Activated CD4-positive, alpha-beta memory T cell treated with anti-CD3 and anti-CD28 coated beads, Interleukin-2, amount 10 ng/mL, durations not matched to agents 7 days and 5 days (primary cell): ENCODE measurements around the gene CSMD2. TPM values are rescaled to one million over a fixed set of nuclear protein-coding genes. Genes with fewer than 3 reads are reported as not detected.

ENCODE experiments used
- CTCF ChIA-PET: fragments of 350-600 bp; sonication (Branson Sonifier 250); formaldehyde crosslinking; loops from one replicate; lab custom pipeline; 2021; ENCODE audit warnings: antibody characterized with exemption, inconsistent platforms; lab: Charles Lee
- POLR2A ChIA-PET: fragments of 350-600 bp; sonication (Branson Sonifier 250); formaldehyde crosslinking; loops from one replicate; lab custom pipeline; 2021; ENCODE audit warnings: antibody characterized with exemption; lab: Charles Lee
- DNase-seq: peaks from one replicate; pipeline ENCODE4 v3.0.0-alpha.2; 2020
- H3K27ac Mint-ChIP-seq: one replicate; pipeline ENCODE4 v1.8.0; 2021; ENCODE audit warnings: mild to moderate bottlenecking, mixed read lengths
- H3K27me3 Mint-ChIP-seq: one replicate; pipeline ENCODE4 v1.8.0; 2021; ENCODE audit warnings: mixed read lengths
- H3K36me3 Mint-ChIP-seq: one replicate; pipeline ENCODE4 v1.8.0; 2021; ENCODE audit warnings: low read depth, mixed read lengths
- H3K4me1 Mint-ChIP-seq: one replicate; pipeline ENCODE4 v1.8.0; 2021; ENCODE audit warnings: mixed read lengths
- H3K4me3 Mint-ChIP-seq: one replicate; pipeline ENCODE4 v1.8.0; 2021; ENCODE audit warnings: mild to moderate bottlenecking, mixed read lengths
- H3K9me3 Mint-ChIP-seq: one replicate; pipeline ENCODE4 v1.8.0; 2021; ENCODE audit warnings: mixed read lengths
- total RNA-seq, 2 experiments: library from RNA; stranded (reverse); gene quantifications; one replicate each; pipeline ENCODE4 v1.2.3, GENCODE V29; 2021

Gene CSMD2
- total RNA-seq, 2 experiments from 2014 or later = not detected

DNA sequence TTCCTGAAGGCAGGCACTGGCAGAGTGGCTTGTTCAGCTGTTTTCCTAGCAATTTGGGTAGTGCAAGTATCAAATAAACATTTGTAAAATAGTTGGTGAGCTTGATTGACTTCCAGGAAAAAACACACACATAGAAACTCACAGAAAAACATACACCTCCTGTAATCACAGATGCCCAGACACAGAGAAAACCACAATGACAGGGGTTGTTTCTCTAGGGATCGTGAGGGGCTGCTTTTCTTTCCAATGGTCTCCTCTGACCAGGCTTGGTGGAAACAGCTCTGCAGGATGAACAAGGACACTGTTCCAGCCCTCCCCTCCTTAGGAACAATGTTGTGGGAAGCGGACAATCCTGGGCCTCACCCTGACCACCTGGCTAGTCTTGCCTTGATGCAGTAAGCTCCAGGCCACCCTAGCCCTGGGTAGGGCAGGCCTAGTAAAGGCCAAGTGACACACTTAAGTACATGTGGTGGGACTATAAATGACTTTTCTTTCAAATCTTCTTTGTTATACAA lies 443.7 kb downstream of the CSMD2 start:
- no peak overlapping the region for H3K27ac Mint-ChIP-seq
- POLR2A ChIA-PET = no interaction called here
- H3K9me3 Mint-ChIP-seq = no peaks in the 10 kb centered on the region
- H3K27me3 Mint-ChIP-seq = no peaks in the 10 kb centered on the region
- no peak for DNase-seq
- CTCF ChIA-PET = interaction anchor here (0.9 kb wide), 1 partner anchor 88 kb away, joined by 3 read pairs; no protein-coding TSS in a partner anchor
- no peak overlapping the region for H3K4me3 Mint-ChIP-seq
- H3K4me1 Mint-ChIP-seq = no peaks in the 10 kb centered on the region
- H3K36me3 Mint-ChIP-seq = no peaks in the 10 kb centered on the region

DNA sequence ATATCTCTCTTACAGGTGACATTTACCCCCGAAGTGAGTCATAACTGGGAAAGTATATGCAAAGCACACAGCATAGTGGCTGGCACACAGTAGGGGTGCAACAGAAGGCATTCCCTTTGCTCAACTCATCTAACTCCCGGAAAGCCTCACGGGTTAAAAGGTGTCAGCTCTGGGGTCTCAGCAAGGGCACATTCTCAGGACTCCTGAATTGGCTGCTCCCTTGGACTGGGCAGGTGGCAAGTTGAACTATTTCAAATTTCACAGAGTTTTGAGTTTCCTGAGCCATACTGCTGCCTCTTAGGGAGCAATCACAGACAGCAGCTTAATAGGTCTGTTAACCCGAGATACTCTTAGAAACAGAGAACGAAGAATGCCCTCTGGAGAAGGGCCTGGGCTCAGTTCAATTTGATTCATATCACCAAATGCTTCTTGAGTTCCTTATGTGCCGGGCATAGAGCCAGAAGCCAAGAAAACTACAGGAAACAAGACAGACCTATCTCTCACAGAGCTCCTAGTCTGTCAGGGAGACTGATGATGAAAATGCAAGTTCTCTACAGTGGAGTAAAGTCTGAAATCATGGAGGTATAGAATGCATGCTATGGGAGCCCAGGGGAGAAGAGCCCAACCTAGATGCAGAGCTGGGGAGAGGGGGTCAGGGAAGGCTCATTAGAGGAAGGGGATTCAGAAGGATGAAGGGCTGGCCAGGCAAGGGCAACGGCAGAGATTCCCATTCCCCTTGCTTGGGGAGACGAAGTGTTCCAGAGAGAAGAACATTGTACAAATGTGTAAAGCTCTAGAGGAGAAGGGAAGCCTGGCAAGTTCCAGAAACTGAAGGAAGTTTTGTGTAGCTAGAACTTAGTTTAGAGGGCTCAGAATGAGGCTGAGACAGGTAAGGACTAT lies 445.0 kb downstream of the CSMD2 start:
- H3K27me3 Mint-ChIP-seq = no peaks in the 10 kb centered on the region
- no peaks in the 10 kb centered on the region for H3K36me3 Mint-ChIP-seq
- ChIA-PET POLR2A (no interaction called here), CTCF (no interaction called here)
- no peaks in the 10 kb centered on the region for H3K4me1 Mint-ChIP-seq
- no peaks in the 10 kb centered on the region for H3K9me3 Mint-ChIP-seq
- no peak overlapping the region for H3K4me3 Mint-ChIP-seq
- no peak overlapping the region for H3K27ac Mint-ChIP-seq
- DNase-seq = no peak

DNA sequence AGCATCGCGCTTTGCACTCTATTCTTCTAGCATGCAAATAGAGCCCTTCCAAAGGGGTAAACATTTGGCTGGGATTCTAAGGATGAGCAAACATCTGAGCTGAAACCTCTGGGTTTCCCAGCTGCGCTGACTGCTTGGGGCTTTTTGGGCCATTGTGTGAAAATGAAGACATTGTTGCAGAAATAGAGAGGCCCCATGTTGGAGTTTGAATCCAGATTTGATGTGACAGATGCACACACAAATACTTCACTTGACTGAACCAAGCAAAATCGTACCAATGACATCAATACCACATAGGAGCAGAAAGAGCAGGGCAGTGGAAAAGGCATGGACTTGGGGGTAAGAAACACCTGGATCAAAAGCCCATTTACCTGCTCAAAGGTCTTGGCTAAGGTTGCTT lies 445.7 kb downstream of the CSMD2 start:
- H3K4me1 Mint-ChIP-seq = no peaks in the 10 kb centered on the region
- ChIA-PET POLR2A (no interaction called here), CTCF (no interaction called here)
- DNase-seq = no peak
- no peak overlapping the region for H3K4me3 Mint-ChIP-seq
- H3K27me3 Mint-ChIP-seq = no peaks in the 10 kb centered on the region
- H3K36me3 Mint-ChIP-seq = no peaks in the 10 kb centered on the region
- H3K9me3 Mint-ChIP-seq = no peaks in the 10 kb centered on the region
- H3K27ac Mint-ChIP-seq = no peak overlapping the region

DNA sequence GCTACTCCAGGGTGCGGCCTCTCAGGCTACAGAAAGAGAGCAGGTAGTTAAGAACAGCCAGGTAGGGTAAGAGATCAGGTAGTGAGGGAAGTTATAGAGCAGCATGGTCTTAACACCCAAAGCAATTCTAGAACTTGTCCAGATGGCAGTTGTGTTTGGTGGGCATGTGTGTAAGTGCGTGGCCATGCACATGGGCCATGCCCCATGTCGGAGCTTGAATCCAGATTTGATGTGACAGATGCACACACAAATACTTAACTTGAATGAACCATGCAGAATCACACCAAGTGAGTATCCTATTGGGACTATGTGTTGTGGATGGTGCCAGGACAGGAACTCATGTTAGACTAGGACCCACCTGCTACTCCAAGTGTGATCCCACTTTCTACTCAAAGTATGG lies 446.8 kb downstream of the CSMD2 start:
- H3K4me3 Mint-ChIP-seq = no peak overlapping the region

DNA sequence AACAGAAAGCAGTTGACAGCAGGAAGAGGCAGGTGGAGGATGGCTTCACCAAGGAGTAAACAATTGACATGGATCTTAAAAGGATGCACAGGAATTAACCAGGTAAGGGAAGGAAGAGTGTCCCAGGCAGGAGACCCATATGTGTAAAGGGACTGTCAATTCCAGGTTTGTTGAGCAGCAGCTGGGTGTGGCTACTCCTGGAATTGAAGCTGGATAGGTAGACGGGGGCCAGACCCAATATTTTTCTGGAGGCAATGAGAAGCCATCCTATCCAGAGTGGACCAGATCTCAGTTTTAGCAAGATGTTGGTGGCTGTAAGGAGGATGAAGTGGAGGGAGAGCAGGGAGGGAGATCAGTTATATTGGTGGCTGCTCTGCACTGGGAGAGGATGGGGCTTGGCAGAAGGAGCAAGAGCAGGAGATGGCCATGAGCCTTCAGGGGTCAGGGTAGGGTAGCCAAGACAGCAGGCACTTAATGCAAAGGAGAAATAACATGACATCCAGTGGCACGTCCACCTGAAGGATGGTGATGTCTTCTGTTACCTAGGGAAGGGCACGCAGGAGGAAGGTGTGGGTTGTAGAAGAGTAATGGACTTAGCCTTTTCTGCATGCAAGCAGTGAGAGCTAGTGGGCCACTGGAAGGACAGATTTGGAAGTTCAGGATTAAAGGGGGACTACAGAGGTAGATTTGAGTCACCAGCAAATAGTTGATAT lies 447.9 kb downstream of the CSMD2 start:
- no peak for DNase-seq
- no peaks in the 10 kb centered on the region for H3K27me3 Mint-ChIP-seq
- H3K4me3 Mint-ChIP-seq = no peak overlapping the region
- no peaks in the 10 kb centered on the region for H3K9me3 Mint-ChIP-seq
- no peak overlapping the region for H3K27ac Mint-ChIP-seq
- H3K36me3 Mint-ChIP-seq = no peaks in the 10 kb centered on the region
- ChIA-PET POLR2A (no interaction called here), CTCF (no interaction called here)
- H3K4me1 Mint-ChIP-seq = no peaks in the 10 kb centered on the region

More for the DNA sequence above, 446.8 kb downstream of the CSMD2 start:
- ChIA-PET CTCF (no interaction called here), POLR2A (no interaction called here)
- H3K27ac Mint-ChIP-seq = no peak overlapping the region
- no peaks in the 10 kb centered on the region for H3K36me3 Mint-ChIP-seq
- no peaks in the 10 kb centered on the region for H3K9me3 Mint-ChIP-seq
- no peak for DNase-seq
- no peaks in the 10 kb centered on the region for H3K4me1 Mint-ChIP-seq
- no peaks in the 10 kb centered on the region for H3K27me3 Mint-ChIP-seq

DNA sequence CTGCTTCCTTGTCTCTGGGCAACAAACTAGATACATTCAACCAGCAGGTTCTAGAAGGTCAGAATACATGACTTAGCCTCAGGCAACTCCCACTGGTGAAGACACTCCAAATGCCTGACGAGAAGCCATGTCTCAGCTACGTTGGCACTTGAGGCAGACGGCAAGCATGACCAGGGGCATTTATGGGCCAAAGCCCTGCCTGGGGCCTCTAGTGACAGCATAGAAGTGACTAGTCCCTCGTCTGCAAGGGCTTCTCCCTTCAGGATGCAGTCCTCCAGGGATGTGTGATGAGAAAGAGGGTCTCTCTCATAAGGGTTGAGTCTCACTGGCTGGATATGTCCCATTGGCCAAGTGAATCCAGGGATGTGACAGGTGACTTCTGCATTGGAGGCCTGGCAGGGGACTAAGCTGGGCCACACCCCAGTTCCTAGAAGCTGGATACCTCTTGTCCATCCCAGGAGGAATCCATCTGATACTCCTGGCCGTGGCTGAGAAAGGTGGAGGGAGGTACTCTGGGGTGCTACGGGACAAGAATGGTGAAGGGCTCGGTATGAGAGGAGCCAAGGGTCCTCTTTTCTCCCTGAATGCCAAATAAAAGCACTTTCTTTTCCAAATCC lies 449.7 kb downstream of the CSMD2 start:
- Mint-ChIP-seq H3K36me3 (no peaks in the 10 kb centered on the region), H3K9me3 (no peaks in the 10 kb centered on the region), H3K27ac (no peak overlapping the region), H3K4me3 (no peak overlapping the region), H3K27me3 (no peaks in the 10 kb centered on the region), H3K4me1 (no peaks in the 10 kb centered on the region)
- DNase-seq = no peak
- ChIA-PET CTCF (interaction anchor here (0.6 kb wide), 1 partner anchor 9 kb away, joined by 4 read pairs; no protein-coding TSS in a partner anchor), POLR2A (no interaction called here)

DNA sequence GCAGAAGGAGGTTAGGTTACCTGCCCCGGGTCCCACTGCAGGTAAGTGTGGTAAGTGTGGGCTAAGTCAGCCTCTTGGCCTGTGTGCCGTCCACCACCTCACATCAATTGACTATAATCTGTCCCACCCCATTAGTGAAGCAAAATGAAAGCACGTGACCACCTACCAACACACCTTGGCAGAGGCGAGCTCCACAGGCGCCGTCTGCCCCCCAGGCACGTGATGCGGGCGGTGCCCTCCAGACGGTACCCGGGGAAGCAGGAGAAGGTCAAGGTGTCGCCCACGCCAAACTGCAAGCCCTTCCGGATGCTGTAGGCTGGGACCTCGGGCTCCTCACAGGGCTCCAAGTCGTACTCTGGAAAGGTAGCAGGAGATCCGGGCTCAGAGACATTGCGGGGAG lies 450.6 kb downstream of the CSMD2 start:
- H3K4me1 Mint-ChIP-seq = no peaks in the 10 kb centered on the region
- H3K27me3 Mint-ChIP-seq = no peaks in the 10 kb centered on the region
- no peaks in the 10 kb centered on the region for H3K9me3 Mint-ChIP-seq
- DNase-seq = no peak
- no peaks in the 10 kb centered on the region for H3K36me3 Mint-ChIP-seq
- no peak overlapping the region for H3K4me3 Mint-ChIP-seq
- ChIA-PET CTCF (interaction anchor here (0.6 kb wide), 1 partner anchor 8 kb away, joined by 4 read pairs; no protein-coding TSS in a partner anchor), POLR2A (no interaction called here)
- no peak overlapping the region for H3K27ac Mint-ChIP-seq

DNA sequence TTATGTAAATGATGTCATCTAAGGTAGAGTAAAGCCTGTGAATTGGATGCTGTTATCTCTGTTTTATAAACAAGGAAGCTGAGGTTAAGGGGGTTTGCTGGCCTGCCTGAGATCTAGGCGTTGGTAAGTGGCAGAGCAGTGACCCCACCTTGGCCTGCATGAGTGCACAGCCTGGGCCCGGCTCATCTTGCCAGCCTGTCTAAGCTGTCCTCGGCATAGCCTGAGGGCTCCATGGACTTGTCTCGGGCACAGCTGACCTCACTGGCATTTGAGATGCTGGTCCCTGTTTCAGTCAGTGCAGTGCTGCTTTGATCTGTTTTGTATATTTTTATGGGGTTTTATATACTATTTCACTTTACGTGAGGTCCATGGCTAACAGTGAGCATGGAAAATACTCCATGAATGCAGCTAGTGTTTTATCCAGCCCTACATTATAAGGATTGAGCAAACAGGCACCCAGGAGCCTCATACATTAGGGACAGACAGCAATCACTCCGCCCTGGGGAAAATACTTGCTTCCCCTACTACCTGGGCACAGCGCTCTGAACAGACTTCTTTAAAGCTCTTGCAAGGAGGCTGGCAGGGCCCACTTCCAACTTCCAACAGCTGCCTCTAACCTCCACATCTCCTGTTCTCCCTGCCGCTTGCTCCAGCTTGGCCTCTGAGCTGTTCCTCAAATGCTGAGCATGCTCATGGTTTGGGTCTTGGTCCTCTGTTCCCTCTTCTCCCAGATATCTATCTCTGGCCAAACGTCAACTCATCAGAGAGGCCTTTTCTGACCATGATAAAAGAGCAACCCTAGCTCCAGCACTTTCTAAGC lies 451.8 kb downstream of the CSMD2 start:
- Mint-ChIP-seq H3K27ac (no peak overlapping the region), H3K36me3 (no peaks in the 10 kb centered on the region), H3K4me3 (no peak overlapping the region), H3K27me3 (no peaks in the 10 kb centered on the region), H3K9me3 (no peaks in the 10 kb centered on the region), H3K4me1 (no peaks in the 10 kb centered on the region)
- CTCF ChIA-PET = no interaction called here
- POLR2A ChIA-PET = no interaction called here
- DNase-seq = no peak

DNA sequence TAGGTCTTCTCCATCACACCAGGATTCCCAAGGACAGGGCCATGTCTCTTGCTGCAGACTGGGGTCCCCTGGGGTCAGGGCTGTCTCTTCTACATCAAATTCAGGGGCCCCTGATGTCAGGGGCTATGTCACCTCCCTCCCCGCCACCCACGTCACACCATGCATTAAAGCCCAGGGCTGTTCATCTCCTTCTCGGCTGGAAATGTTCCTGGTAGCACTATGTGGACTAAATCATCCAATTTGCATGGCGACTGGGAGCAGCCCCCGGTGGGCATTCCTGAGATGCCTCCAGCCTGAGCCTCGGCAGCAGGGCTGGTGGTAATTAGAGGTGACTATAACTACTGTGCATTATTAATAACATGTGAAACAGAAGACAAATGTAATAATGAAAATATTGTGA lies 452.8 kb downstream of the CSMD2 start:
- H3K4me3 Mint-ChIP-seq = no peak overlapping the region
- no peaks in the 10 kb centered on the region for H3K36me3 Mint-ChIP-seq
- H3K4me1 Mint-ChIP-seq = no peaks in the 10 kb centered on the region
- POLR2A ChIA-PET = no interaction called here
- DNase-seq = no peak
- no peaks in the 10 kb centered on the region for H3K9me3 Mint-ChIP-seq
- no peaks in the 10 kb centered on the region for H3K27me3 Mint-ChIP-seq
- CTCF ChIA-PET = no interaction called here
- no peak overlapping the region for H3K27ac Mint-ChIP-seq

DNA sequence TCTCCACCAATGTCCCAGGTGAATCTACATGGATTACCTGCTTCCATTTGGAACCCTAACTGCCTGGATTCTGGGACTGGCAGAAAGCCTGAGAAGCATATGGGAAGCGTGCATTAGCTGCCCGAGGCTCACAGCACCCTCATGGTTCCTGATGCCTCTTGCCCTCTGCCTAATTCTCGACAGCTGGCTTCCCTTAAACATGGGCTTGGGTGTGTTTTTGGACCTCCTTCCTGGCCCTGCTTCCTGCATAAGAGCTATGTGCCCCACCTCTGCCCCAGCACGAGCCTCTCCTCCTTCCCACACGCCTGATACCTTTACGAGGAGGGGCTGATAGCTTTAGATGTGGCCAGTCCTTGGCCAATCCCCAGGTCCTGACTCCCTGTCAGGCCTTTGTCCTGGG lies 453.5 kb downstream of the CSMD2 start:
- H3K9me3 Mint-ChIP-seq = no peaks in the 10 kb centered on the region
- ChIA-PET CTCF (no interaction called here), POLR2A (no interaction called here)
- no peaks in the 10 kb centered on the region for H3K36me3 Mint-ChIP-seq
- H3K4me3 Mint-ChIP-seq = no peak overlapping the region
- no peaks in the 10 kb centered on the region for H3K27me3 Mint-ChIP-seq
- H3K27ac Mint-ChIP-seq = no peak overlapping the region
- DNase-seq = no peak
- no peaks in the 10 kb centered on the region for H3K4me1 Mint-ChIP-seq

DNA sequence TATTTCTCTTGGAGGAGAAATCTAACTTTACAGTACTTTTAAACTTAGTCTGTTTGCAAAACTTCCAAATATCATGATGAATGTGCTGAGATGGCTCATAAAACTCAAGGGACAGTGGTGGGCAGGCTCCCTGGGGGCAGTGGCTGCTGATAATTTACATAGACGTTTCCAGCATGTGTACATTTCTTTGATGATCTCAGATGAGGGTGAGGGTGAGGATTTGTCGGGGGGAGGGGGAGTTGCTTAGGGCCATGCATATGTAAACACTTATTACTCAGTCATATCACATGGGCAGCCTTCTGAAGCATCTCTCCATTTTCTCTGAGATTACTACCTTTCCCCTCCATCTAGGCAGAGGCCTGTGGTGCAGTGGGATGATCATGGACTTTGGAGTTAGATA lies 454.1 kb downstream of the CSMD2 start:
- Mint-ChIP-seq H3K4me3 (no peak overlapping the region), H3K27me3 (no peaks in the 10 kb centered on the region), H3K9me3 (no peaks in the 10 kb centered on the region), H3K27ac (no peak overlapping the region), H3K36me3 (no peaks in the 10 kb centered on the region), H3K4me1 (no peaks in the 10 kb centered on the region)
- CTCF ChIA-PET = no interaction called here
- no peak for DNase-seq
- POLR2A ChIA-PET = no interaction called here

DNA sequence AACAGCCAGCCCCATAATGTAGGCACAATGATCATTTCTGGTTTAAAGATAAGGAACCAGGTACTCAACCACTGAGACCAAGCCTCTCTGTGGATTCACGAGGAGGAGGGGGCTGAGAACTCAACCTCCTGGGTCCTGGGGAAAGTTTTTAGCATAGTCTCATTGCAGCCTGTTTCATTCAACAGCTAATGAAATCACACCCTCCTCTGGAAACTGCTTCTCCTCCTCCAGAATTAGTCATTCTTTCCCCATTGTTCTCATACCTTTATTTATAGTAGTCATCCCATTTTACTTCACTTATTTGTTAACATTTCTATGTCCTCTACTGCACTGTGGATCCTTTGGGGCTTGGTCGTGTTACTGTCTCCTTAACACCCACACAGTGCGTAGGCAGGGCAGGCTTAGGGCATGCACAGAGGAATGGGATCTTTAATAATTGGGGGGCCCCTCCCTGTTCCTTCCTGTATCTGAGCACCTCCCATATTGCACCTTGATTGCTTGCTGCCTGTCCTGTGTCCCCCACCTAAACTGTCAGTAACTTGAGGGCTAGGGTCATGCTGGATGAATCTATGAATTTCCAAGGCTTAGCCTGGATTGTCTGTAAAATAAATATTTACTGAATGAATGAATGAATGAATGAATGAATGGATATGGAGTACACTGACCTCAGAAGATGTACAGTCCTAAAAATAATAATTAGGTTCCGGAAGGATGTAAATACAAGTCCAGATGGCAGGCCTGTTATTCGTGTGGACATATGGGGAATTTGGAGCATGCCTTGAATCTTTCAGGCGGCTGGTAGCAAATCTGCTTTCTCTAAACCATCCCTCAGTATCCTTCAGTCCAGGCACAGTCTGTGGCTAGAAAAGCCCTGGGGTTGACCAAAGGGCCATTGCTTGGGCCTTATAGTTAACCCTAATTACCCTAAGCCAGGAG lies 455.0 kb downstream of the CSMD2 start:
- ChIA-PET POLR2A (no interaction called here), CTCF (no interaction called here)
- H3K27me3 Mint-ChIP-seq = no peaks in the 10 kb centered on the region
- H3K4me3 Mint-ChIP-seq = no peak overlapping the region
- H3K36me3 Mint-ChIP-seq = no peaks in the 10 kb centered on the region
- no peak for DNase-seq
- H3K9me3 Mint-ChIP-seq = no peaks in the 10 kb centered on the region
- no peaks in the 10 kb centered on the region for H3K4me1 Mint-ChIP-seq
- no peak overlapping the region for H3K27ac Mint-ChIP-seq
